H9 (cell line): ENCODE data around the gene DCXR. TPM values are rescaled to one million over a fixed set of nuclear protein-coding genes. Genes with fewer than 3 reads are reported as not detected.
A peak's percentile ranks its signal among the peaks of the same experiment; 100 is the strongest.

Source experiments
- DNase-seq: peaks from one replicate; pipeline ENCODE4 v3.0.0-alpha.2; 2017
- H2AFZ ChIP-seq: one replicate; pipeline ENCODE4 v1.6.1; 2013; ENCODE audit warnings: mild to moderate bottlenecking, low read length, control low read depth, moderate library complexity
- H2AK5ac ChIP-seq: 2 replicates; pipeline ENCODE4 v1.6.1; 2013; ENCODE audit warnings: low read length, control low read depth, mixed read lengths; ENCODE audit not compliant: insufficient read length
- H2BK120ac ChIP-seq: one replicate; pipeline ENCODE4 v1.6.1; 2013; ENCODE audit warnings: low read depth, mild to moderate bottlenecking, low read length, control low read depth, inconsistent platforms; ENCODE audit not compliant: poor library complexity, severe bottlenecking
- H2BK12ac ChIP-seq: 2 replicates; pipeline ENCODE4 v1.6.1; 2013; ENCODE audit warnings: low read length, control low read depth, mixed read lengths, low read depth; ENCODE audit not compliant: insufficient read length
- H2BK15ac ChIP-seq: 2 replicates; pipeline ENCODE4 v1.6.1; 2013; ENCODE audit warnings: low read depth, low read length, control low read depth
- H2BK20ac ChIP-seq: one replicate; pipeline ENCODE4 v1.6.1; 2013; ENCODE audit warnings: low read depth, mild to moderate bottlenecking, low read length, control low read depth, inconsistent platforms; ENCODE audit not compliant: poor library complexity, severe bottlenecking
- H2BK5ac ChIP-seq: 2 replicates; pipeline ENCODE4 v1.6.1; 2013; ENCODE audit warnings: low read length, control low read depth, mixed read lengths; ENCODE audit not compliant: insufficient read length
- H3K14ac ChIP-seq: 2 replicates; pipeline ENCODE4 v1.6.1; 2013; ENCODE audit warnings: low read length, control low read depth; ENCODE audit not compliant: insufficient read depth
- H3K18ac ChIP-seq: 2 replicates; pipeline ENCODE4 v1.6.1; 2013; ENCODE audit warnings: low read depth, mild to moderate bottlenecking, mixed read lengths, low read length, control low read depth; ENCODE audit not compliant: insufficient read length
- H3K23ac ChIP-seq: 2 replicates; pipeline ENCODE4 v1.6.1; 2013; ENCODE audit warnings: low read length, control low read depth, mixed read lengths, low read depth; ENCODE audit not compliant: insufficient read length
- H3K23me2 ChIP-seq: 2 replicates; pipeline ENCODE4 v1.6.1; 2013; ENCODE audit warnings: low read depth, mild to moderate bottlenecking, mixed read lengths, low read length, control low read depth; ENCODE audit not compliant: insufficient read length, poor library complexity, severe bottlenecking
- H3K27ac ChIP-seq: 2 replicates; pipeline ENCODE4 v1.5.1; 2013; ENCODE audit warnings: low read length, control low read depth, mixed read lengths, low read depth; ENCODE audit not compliant: insufficient read length
- H3K27me3 ChIP-seq: 2 replicates; pipeline ENCODE4 v1.6.1; 2013; ENCODE audit warnings: low read length, control low read depth, inconsistent platforms; ENCODE audit not compliant: insufficient read depth
- H3K4ac ChIP-seq: 2 replicates; pipeline ENCODE4 v1.6.1; 2013; ENCODE audit warnings: low read depth, mild to moderate bottlenecking, control low read depth, inconsistent platforms, low read length, moderate library complexity
- H3K4me1 ChIP-seq: 2 replicates; pipeline ENCODE4 v1.6.1; 2013; ENCODE audit warnings: low read length, control low read depth, inconsistent platforms; ENCODE audit not compliant: insufficient read depth
- H3K4me2 ChIP-seq: 2 replicates; pipeline ENCODE4 v1.6.1; 2013; ENCODE audit warnings: low read length, control low read depth, mixed read lengths; ENCODE audit not compliant: insufficient read length, insufficient read depth
- H3K56ac ChIP-seq: 2 replicates; pipeline ENCODE4 v1.6.1; 2013; ENCODE audit warnings: low read depth, mild to moderate bottlenecking, mixed read lengths, low read length, control low read depth; ENCODE audit not compliant: insufficient read length
- H3K79me1 ChIP-seq: 2 replicates; pipeline ENCODE4 v1.6.1; 2013; ENCODE audit warnings: low read depth, mild to moderate bottlenecking, moderate library complexity, low read length, control low read depth, inconsistent platforms; ENCODE audit not compliant: insufficient read depth, poor library complexity, severe bottlenecking
- H3K79me2 ChIP-seq: 2 replicates; pipeline ENCODE4 v1.6.1; 2013; ENCODE audit warnings: low read length, control low read depth, inconsistent platforms; ENCODE audit not compliant: insufficient read depth
- H3K9ac ChIP-seq: 2 replicates; pipeline ENCODE4 v1.6.1; 2013; ENCODE audit warnings: low read length, control low read depth, mixed read lengths; ENCODE audit not compliant: insufficient read length; ENCODE audit errors: extremely low read depth
- H3K9me3 ChIP-seq: one replicate; pipeline ENCODE4 v1.6.1; 2013; ENCODE audit warnings: low read depth, low read length, inconsistent platforms; ENCODE audit not compliant: control insufficient read depth
- H3T11ph ChIP-seq: one replicate; pipeline ENCODE4 v1.6.1; 2013; ENCODE audit warnings: mild to moderate bottlenecking, low read length, control low read depth, inconsistent platforms
- H4K20me1 ChIP-seq: one replicate; pipeline ENCODE4 v1.6.1; 2013; ENCODE audit not compliant: control insufficient read depth, insufficient read length, insufficient read depth
- H4K5ac ChIP-seq: 2 replicates; pipeline ENCODE4 v1.6.1; 2013; ENCODE audit warnings: low read depth, mild to moderate bottlenecking, mixed read lengths, low read length, control low read depth; ENCODE audit not compliant: insufficient read length
- H4K8ac ChIP-seq: replicated peaks from 2 replicates; pipeline ENCODE4 v1.6.1; 2013; ENCODE audit warnings: low read length, control low read depth, mixed read lengths, low read depth; ENCODE audit not compliant: insufficient read length
- H4K91ac ChIP-seq: 2 replicates; pipeline ENCODE4 v1.6.1; 2013; ENCODE audit warnings: low read depth, mild to moderate bottlenecking, moderate library complexity, mixed read lengths, low read length, control low read depth; ENCODE audit not compliant: insufficient read length
- H3K27ac Mint-ChIP-seq, 3 experiments: 2 replicates in 2 of 3; 3 replicates in 1 of 3; pipeline ENCODE4 v1.8.0; 2020 to 2021; ENCODE audit warnings: mixed read lengths in 3 of 3, mild to moderate bottlenecking in 1 of 3, moderate library complexity in 1 of 3
- H3K27me3 Mint-ChIP-seq: 2 replicates; pipeline ENCODE4 v1.8.0; 2021; ENCODE audit warnings: low read depth, mild to moderate bottlenecking, moderate library complexity, mixed read lengths
- H3K36me3 Mint-ChIP-seq, 3 experiments: 2 replicates in 2 of 3; 3 replicates in 1 of 3; pipeline ENCODE4 v1.8.0; 2020 to 2021; ENCODE audit warnings: low read depth in 3 of 3, mixed read lengths in 3 of 3; ENCODE audit not compliant: insufficient read depth in 1 of 3
- H3K4me1 Mint-ChIP-seq, 2 experiments: 2 replicates each; pipeline ENCODE4 v1.8.0; 2020; ENCODE audit warnings: mixed read lengths in 2 of 2
- H3K4me3 Mint-ChIP-seq, 2 experiments: 2 replicates in 1 of 2; 3 replicates in 1 of 2; pipeline ENCODE4 v1.8.0; 2020 to 2021; ENCODE audit warnings: mild to moderate bottlenecking in 2 of 2, mixed read lengths in 2 of 2, moderate library complexity in 1 of 2
- H3K9me3 Mint-ChIP-seq, 2 experiments: 2 replicates in 1 of 2; 3 replicates in 1 of 2; pipeline ENCODE4 v1.8.0; 2020; ENCODE audit warnings: mild to moderate bottlenecking in 2 of 2, mixed read lengths in 2 of 2, moderate library complexity in 1 of 2
- WGBS: extraction: QIAGEN DNeasy Blood & Tissue Kit; methylation state at CpG from one replicate; pipeline ENCODE4 v1.1.7; 2013; ENCODE audit warnings: missing lambda C conversion rate, low lambda C conversion rate, mixed read lengths; ENCODE audit not compliant: insufficient read length; ENCODE audit errors: extremely low coverage; 5-methylcytosine and 5-hydroxymethylcytosine counted together
- total RNA-seq: library from RNA; stranded (reverse); gene quantifications from 2 replicates; pipeline ENCODE4 v1.2.1, GENCODE V29; 2021
- TF ChIP-seq, protein P1 (sequence below): fragments of 200-600 bp; sonication (generic); conservative IDR thresholded peaks from 3 replicates; pipeline ENCODE4 v1.8.0; 2021; ENCODE audit warnings: antibody characterized with exemption, mild to moderate bottlenecking

DCXR gene
- total RNA-seq, 1 experiment from 2014 or later = 93.6 TPM

DNA sequence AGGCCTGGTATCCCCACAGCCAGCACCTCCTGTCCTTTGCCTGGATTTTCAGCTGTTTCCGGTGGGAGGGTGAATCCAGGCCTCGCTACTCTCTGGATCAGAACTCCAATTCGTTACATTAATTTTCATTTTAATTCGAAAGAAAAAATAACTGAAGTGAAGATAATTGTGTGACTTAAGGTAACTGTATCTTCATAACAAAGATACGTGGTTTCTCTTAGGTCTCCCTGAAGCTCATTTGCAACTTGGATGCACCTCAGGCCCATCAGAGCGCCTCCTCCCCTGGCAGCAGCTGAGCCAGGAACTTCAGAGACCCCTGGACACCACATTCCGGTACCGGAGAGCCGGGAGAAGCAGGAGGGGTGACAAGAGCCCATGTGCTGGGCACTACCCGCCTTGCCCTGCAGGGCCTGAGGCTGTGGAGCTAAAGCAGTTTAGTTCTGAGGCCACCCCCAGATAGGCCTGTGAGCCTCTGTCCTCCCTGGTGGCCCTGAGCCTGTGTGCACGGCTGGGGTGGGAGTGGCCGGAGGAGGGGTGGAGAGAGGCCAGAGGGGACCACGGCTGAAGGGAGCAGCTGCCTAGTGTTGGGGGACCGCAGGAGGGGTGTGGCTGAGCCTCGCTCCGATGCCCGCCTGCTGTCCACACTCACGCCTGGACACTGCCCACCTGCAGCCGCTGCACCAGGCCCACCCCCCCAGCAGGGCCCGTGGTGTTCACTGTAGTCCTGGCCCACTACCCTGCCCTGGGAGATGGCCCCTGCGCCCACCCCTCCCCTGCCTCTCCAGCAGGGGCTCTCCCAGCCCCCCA is 39.5 kb upstream of the DCXR start:
- Histone ChIP-seq H2BK15ac (no peak overlapping the region), H4K5ac (no peak overlapping the region), H3K23ac (no peak overlapping the region), H3K4me1 (no peaks in the 10 kb centered on the region), H3K9me3 (no peaks in the 10 kb centered on the region), H3K18ac (no peak overlapping the region), H3K4ac (no peak overlapping the region), H2AK5ac (no peak overlapping the region), H3K9ac (no peak overlapping the region), H2BK20ac (no peak overlapping the region), H4K20me1 (no peaks in the 10 kb centered on the region), H3K27me3 (no peaks in the 10 kb centered on the region), H4K8ac (no peak overlapping the region), H2BK5ac (no peak overlapping the region), H3K4me2 (no peak overlapping the region), H3K79me1 (no peaks in the 10 kb centered on the region), H3K56ac (no peak overlapping the region), H2BK12ac (no peak overlapping the region), H3K79me2 (no peaks in the 10 kb centered on the region), H2AFZ (no peak overlapping the region), H2BK120ac (no peak overlapping the region), H3K14ac (no peak overlapping the region), H3T11ph (no peak overlapping the region), H4K91ac (no peak overlapping the region), H3K23me2 (no peaks in the 10 kb centered on the region), H3K27ac (no peak overlapping the region)
- Mint-ChIP-seq H3K4me3 (no peak overlapping the region; a peak in 1 of 5 replicates), H3K27me3 (peaks cover 29% of the 10 kb centered on the region), H3K9me3 (no peaks in the 10 kb centered on the region), H3K4me1 (no peaks in the 10 kb centered on the region; a peak in 2 of 4 replicates), H3K36me3 (peaks cover 14 to 28% (median 27%) of the 10 kb centered on the region in 3 experiments; a peak in 6 of 7 replicates), H3K27ac (peak overlapping the region in 1 of 3 experiments; percentile 55; a peak in 2 of 7 replicates)
- DNase-seq = peak; percentile 79
- no CpG with 5 or more reads among the region's 21 CpGs for WGBS
- TF ChIP-seq, protein P1, sequence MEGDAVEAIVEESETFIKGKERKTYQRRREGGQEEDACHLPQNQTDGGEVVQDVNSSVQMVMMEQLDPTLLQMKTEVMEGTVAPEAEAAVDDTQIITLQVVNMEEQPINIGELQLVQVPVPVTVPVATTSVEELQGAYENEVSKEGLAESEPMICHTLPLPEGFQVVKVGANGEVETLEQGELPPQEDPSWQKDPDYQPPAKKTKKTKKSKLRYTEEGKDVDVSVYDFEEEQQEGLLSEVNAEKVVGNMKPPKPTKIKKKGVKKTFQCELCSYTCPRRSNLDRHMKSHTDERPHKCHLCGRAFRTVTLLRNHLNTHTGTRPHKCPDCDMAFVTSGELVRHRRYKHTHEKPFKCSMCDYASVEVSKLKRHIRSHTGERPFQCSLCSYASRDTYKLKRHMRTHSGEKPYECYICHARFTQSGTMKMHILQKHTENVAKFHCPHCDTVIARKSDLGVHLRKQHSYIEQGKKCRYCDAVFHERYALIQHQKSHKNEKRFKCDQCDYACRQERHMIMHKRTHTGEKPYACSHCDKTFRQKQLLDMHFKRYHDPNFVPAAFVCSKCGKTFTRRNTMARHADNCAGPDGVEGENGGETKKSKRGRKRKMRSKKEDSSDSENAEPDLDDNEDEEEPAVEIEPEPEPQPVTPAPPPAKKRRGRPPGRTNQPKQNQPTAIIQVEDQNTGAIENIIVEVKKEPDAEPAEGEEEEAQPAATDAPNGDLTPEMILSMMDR = no peak
